Ureter (tissue), 1 donor: ENCODE results near the gene NUDT3. TPM values are rescaled to one million over a fixed set of nuclear protein-coding genes. Genes with fewer than 3 reads are reported as not detected.
"Not testable (repeated sequence)": the region's sequence is repeated elsewhere in the genome, so short reads cannot be mapped to it uniquely, and the experiment has no call there.

Source experiments
- DNase-seq: peaks from one replicate; pipeline ENCODE4 v3.0.0-alpha.2; 2020; ENCODE audit warnings: low spot score
- total RNA-seq: library from RNA; stranded (reverse); gene quantifications from one replicate; pipeline ENCODE4 v1.2.4, GENCODE V29; 2023
- donor health status: DM: yes; HTN: yes; CAD: no.

Gene NUDT3
- total RNA-seq, 1 donor from 2014 or later, result 57.0 TPM

GRCh38 chr6:34259529-34260069 is 132.9 kb downstream of the NUDT3 start:
- DNase-seq, result no peak

- not testable (repeated sequence) for DNase-seq
Observed at GRCh38 chr6:34252395-34252794, 140.1 kb downstream of the NUDT3 start.

GRCh38 chr6:34249469-34250261 is 142.8 kb downstream of the NUDT3 start:
- DNase-seq, result no peak

GRCh38 chr6:34248727-34249468 is 143.6 kb downstream of the NUDT3 start, which contains the start of gene SMIM29:
TSS of gene SMIM29 (minus strand) at chr6:34249006. CDS start at chr6:34247791, 1,215 bp downstream.
- peak; percentile 98 for DNase-seq

- peak; percentile 76 for DNase-seq
Observed at GRCh38 chr6:34248198-34248726, 144.2 kb downstream of the NUDT3 start.

GRCh38 chr6:34247481-34248197 is 144.8 kb downstream of the NUDT3 start:
- DNase-seq, result peak; percentile 46

- no peak for DNase-seq
Observed at GRCh38 chr6:34246563-34247391, 145.7 kb downstream of the NUDT3 start.

GRCh38 chr6:34246249-34246562 is 146.3 kb downstream of the NUDT3 start:
- DNase-seq, result no peak

GRCh38 chr6:34245761-34246140 is 146.7 kb downstream of the NUDT3 start:
- not testable (repeated sequence) for DNase-seq

- not testable (repeated sequence) for DNase-seq
Observed at GRCh38 chr6:34245032-34245760, 147.3 kb downstream of the NUDT3 start.

GRCh38 chr6:34243901-34244884 is 148.3 kb downstream of the NUDT3 start:
- DNase-seq, result peak; percentile 79

- peak; percentile 29 for DNase-seq
Observed at GRCh38 chr6:34243131-34243771, 149.2 kb downstream of the NUDT3 start.

- peak; percentile 28 for DNase-seq
Observed at GRCh38 chr6:34242252-34243130, 150.0 kb downstream of the NUDT3 start.

- peak; percentile 18 for DNase-seq
Observed at GRCh38 chr6:34241351-34242215, 150.9 kb downstream of the NUDT3 start.

GRCh38 chr6:34240329-34241248 is 151.9 kb downstream of the NUDT3 start:
- DNase-seq, result peak; percentile 35
